Measurements from ENCODE around the gene RFX3. TPM values are rescaled to one million over a fixed set of nuclear protein-coding genes. Genes with fewer than 3 reads are reported as not detected.

Gene RFX3
- total RNA-seq, 1 experiment from 2014 or later, result 5.7 TPM

- ChIA-PET POLR2A (interaction anchor here (0.6 kb wide), 1 partner anchor 1189 kb away, joined by 8 read pairs; no protein-coding TSS in a partner anchor), CTCF (no interaction called here)
- no TSS peak for BruUV-seq (replicated peaks)
- DNase-seq (ENCODE audit: low read depth, low spot score), result no peak
- ATAC-seq, result peak; percentile 91
- intact Hi-C loops (cut with micrococcal nuclease; ENCODE audit: unreplicated experiment) (no loop called here), in situ Hi-C loops (cut with HindIII; ENCODE audit: low pct_unique_long_range_greater_than_20kb, low sequenced_read_pairs) (no loop called here)
- TF ChIP-seq TCF7L2 (IDR thresholded peaks at IDR 0.05; ENCODE audit: low read depth, low read length), result peak; percentile 59
- TF ChIP-seq POLR2AphosphoS5 (IDR thresholded peaks at IDR 0.05; ENCODE audit: low read depth, low read length), result peak; percentile 76
- TF ChIP-seq SIN3A (IDR thresholded peaks at IDR 0.05; ENCODE audit: borderline replicate concordance, insufficient read depth, low read depth, low read length), result 0 out of 2 replicates have a peak, but pooled peaks have one; percentile 37
- no peak for TF ChIP-seq REST (IDR thresholded peaks at IDR 0.05; ENCODE audit: insufficient read depth in 1 of 2, low read depth in 2 of 2, low read length in 1 of 2)
- Histone ChIP-seq H3K27ac (ENCODE audit: low read length) (peak overlapping the region; percentile 84), H3K36me3 (ENCODE audit: control insufficient read depth, insufficient read depth, low read length) (no peaks in the 10 kb centered on the region; the same call in 1 of the 2 replicates), H3K9me3 (ENCODE audit: control insufficient read depth, insufficient read depth, low read depth, low read length) (no peaks in the 10 kb centered on the region), H3K4me1 (ENCODE audit: control insufficient read depth, insufficient read depth, low read length) (no peaks in the 10 kb centered on the region), H3K4me3 (ENCODE audit: low read depth in 2 of 2, low read length in 2 of 2) (peak overlapping the region; percentile 67 to 73), H3K27me3 (ENCODE audit: control insufficient read depth, insufficient read depth, low read length) (no peaks in the 10 kb centered on the region)
Observed at GRCh38 chr9:3526165-3526996, 580 bp upstream of the RFX3 start.

GRCh38 chr9:3525096-3525835, 535 bp downstream of the RFX3 start:
- Histone ChIP-seq H3K27me3 (ENCODE audit: control insufficient read depth, insufficient read depth, low read length) (no peaks in the 10 kb centered on the region), H3K4me3 (ENCODE audit: low read depth in 2 of 2, low read length in 2 of 2) (peak overlapping the region; percentile 67 to 71), H3K27ac (ENCODE audit: low read length) (peak overlapping the region; percentile 72; the same call in 1 of the 2 replicates), H3K4me1 (ENCODE audit: control insufficient read depth, insufficient read depth, low read length) (no peaks in the 10 kb centered on the region), H3K9me3 (ENCODE audit: control insufficient read depth, insufficient read depth, low read depth, low read length) (no peaks in the 10 kb centered on the region), H3K36me3 (ENCODE audit: control insufficient read depth, insufficient read depth, low read length) (no peaks in the 10 kb centered on the region; the same call in 1 of the 2 replicates)
- POLR2A ChIA-PET, result no interaction called here
- TF ChIP-seq, protein P1, sequence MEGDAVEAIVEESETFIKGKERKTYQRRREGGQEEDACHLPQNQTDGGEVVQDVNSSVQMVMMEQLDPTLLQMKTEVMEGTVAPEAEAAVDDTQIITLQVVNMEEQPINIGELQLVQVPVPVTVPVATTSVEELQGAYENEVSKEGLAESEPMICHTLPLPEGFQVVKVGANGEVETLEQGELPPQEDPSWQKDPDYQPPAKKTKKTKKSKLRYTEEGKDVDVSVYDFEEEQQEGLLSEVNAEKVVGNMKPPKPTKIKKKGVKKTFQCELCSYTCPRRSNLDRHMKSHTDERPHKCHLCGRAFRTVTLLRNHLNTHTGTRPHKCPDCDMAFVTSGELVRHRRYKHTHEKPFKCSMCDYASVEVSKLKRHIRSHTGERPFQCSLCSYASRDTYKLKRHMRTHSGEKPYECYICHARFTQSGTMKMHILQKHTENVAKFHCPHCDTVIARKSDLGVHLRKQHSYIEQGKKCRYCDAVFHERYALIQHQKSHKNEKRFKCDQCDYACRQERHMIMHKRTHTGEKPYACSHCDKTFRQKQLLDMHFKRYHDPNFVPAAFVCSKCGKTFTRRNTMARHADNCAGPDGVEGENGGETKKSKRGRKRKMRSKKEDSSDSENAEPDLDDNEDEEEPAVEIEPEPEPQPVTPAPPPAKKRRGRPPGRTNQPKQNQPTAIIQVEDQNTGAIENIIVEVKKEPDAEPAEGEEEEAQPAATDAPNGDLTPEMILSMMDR (IDR thresholded peaks at IDR 0.05), result no peak
- TF ChIP-seq REST (IDR thresholded peaks at IDR 0.05; ENCODE audit: insufficient read depth in 1 of 2, low read depth in 2 of 2, low read length in 1 of 2) (no peak), TCF7L2 (IDR thresholded peaks at IDR 0.05; ENCODE audit: low read depth, low read length) (no peak), POLR2AphosphoS5 (IDR thresholded peaks at IDR 0.05; ENCODE audit: low read depth, low read length) (no peak), SIN3A (IDR thresholded peaks at IDR 0.05; ENCODE audit: borderline replicate concordance, insufficient read depth, low read depth, low read length) (no peak)
- no TSS peak for BruUV-seq (replicated peaks)
- intact Hi-C loops (cut with micrococcal nuclease; ENCODE audit: unreplicated experiment) (no loop called here), in situ Hi-C loops (cut with HindIII; ENCODE audit: low pct_unique_long_range_greater_than_20kb, low sequenced_read_pairs) (no loop called here)
- ATAC-seq, result peak; percentile 8; the same call in 1 of the 2 replicates
- DNase-seq (ENCODE audit: low read depth, low spot score), result no peak
- CTCF ChIA-PET, result no interaction called here

Measured in Panc1 (cell line).